Left lung (tissue), 10 donors: ENCODE measurements around the gene FGGY. TPM values are rescaled to one million over a fixed set of nuclear protein-coding genes. Genes with fewer than 3 reads are reported as not detected.

Source experiments
- ATAC-seq: fragments of 200-7000 bp; cut with Tn5 transposase; one replicate; pipeline ENCODE4 v1.9.1; 2020; ENCODE audit warnings: moderate library complexity
- DNase-seq, 4 donors: peaks; one replicate each; pipeline ENCODE4 v3.0.0-alpha.2; 2013 to 2020
- H3K27ac ChIP-seq, 2 donors: fragments of 200-600 bp; sonication (generic) in 1 of 2; one replicate each; pipeline versions ENCODE4 v1.5.0 to v1.8.0; 2020 to 2021
- H3K27me3 ChIP-seq, 2 donors: fragments of 200-600 bp; sonication (generic) in 1 of 2; one replicate each; pipeline versions ENCODE4 v1.5.0 to v1.8.0; 2020 to 2021
- H3K36me3 ChIP-seq, 2 donors: fragments of 200-600 bp; sonication (generic) in 1 of 2; one replicate each; pipeline versions ENCODE4 v1.5.0 to v1.8.0; 2020 to 2021
- H3K4me1 ChIP-seq, 2 donors: fragments of 200-600 bp; one replicate each; pipeline ENCODE4 v1.8.0; 2021
- H3K4me3 ChIP-seq, 2 donors: fragments of 200-600 bp; sonication (generic) in 1 of 2; one replicate each; pipeline versions ENCODE4 v1.5.0 to v1.8.0; 2020 to 2021; ENCODE audit warnings: mild to moderate bottlenecking in 1 of 2
- H3K9me3 ChIP-seq, 2 donors: fragments of 200-600 bp; sonication (generic) in 1 of 2; one replicate each; pipeline versions ENCODE4 v1.5.0 to v1.8.0; 2020 to 2021
- intact Hi-C, 2 donors: fragments of 100-400 bp; cut with DNase I; formaldehyde crosslinking; loops; one replicate each; pipeline versions ENCODE4 v1.11.2 to v1.14.2; 2022
- polyA plus RNA-seq, 6 donors: library from polyadenylated mRNA; unstranded; fragments of 120-200 nt; gene quantifications; one replicate each; pipeline ENCODE4 v1.2.1, GENCODE V29; 2013; ENCODE audit not compliant: insufficient read length in 6 of 6
- total RNA-seq, 2 donors: library from RNA; stranded (reverse); fragmentation: NEBNext Ultra II Directional; extraction: Animal tissue kit (Norgen Biotek cat#: 25700); gene quantifications; one replicate each; pipeline ENCODE4 v1.2.1, GENCODE V29; 2021
- TF ChIP-seq, protein P1 (sequence below), 2 donors: fragments of 200-600 bp; sonication (generic) in 1 of 2; IDR thresholded peaks; one replicate each; pipeline versions ENCODE4 v1.5.0 to v1.8.0; 2021; ENCODE audit warnings: antibody characterized with exemption in 2 of 2
- donor health status: DM: no; HTN: yes; CAD: no.
- donor health status: DM: no; HTN: no; CAD: no.

Gene FGGY
- total and polyA plus RNA-seq, 8 donors = 13.5 to 22.7 (median 18.4) TPM

GRCh38 chr1:59276439-59276851 is 20.4 kb upstream of the FGGY start:
- H3K9me3 ChIP-seq = no peaks in the 10 kb centered on the region
- intact Hi-C loops = no loop called here
- DNase-seq = no peak
- H3K4me3 ChIP-seq = no peak overlapping the region
- no peaks in the 10 kb centered on the region for H3K36me3 ChIP-seq
- TF ChIP-seq, protein P1, sequence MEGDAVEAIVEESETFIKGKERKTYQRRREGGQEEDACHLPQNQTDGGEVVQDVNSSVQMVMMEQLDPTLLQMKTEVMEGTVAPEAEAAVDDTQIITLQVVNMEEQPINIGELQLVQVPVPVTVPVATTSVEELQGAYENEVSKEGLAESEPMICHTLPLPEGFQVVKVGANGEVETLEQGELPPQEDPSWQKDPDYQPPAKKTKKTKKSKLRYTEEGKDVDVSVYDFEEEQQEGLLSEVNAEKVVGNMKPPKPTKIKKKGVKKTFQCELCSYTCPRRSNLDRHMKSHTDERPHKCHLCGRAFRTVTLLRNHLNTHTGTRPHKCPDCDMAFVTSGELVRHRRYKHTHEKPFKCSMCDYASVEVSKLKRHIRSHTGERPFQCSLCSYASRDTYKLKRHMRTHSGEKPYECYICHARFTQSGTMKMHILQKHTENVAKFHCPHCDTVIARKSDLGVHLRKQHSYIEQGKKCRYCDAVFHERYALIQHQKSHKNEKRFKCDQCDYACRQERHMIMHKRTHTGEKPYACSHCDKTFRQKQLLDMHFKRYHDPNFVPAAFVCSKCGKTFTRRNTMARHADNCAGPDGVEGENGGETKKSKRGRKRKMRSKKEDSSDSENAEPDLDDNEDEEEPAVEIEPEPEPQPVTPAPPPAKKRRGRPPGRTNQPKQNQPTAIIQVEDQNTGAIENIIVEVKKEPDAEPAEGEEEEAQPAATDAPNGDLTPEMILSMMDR (IDR thresholded peaks at IDR 0.05) = no peak
- H3K27me3 ChIP-seq = no peaks in the 10 kb centered on the region
- peaks cover 0 to 11% of the 10 kb centered on the region in 2 donors for H3K4me1 ChIP-seq
- H3K27ac ChIP-seq = no peak overlapping the region
- ATAC-seq = no peak

DNA sequence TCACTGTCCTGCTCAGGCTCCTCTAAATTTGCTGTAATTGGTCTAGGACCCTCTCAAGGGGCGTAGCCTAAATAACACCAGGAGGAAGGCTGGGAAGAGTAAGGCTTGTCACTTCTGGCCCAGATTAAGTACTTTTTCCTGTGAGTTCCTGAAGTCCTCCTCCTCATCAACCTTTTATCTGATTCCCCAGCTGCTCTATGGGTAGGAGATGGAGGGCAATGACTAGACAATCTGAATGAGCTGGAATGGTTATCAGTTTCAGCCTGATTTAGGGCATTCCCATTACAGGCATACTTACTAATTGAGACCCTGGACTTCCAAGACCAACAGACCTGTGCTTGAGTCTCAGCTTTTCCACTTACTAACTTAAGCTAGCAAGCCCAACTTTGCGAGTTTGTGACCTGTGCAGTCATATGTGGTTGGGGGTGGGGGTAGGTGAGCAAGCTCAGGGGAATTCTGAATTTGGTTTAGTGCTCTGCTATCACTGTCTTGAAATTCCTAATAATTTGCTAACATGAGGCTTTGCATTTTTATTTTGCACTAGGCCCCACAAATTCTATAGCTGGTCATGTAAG is 18.0 kb upstream of the FGGY start:
- H3K27ac ChIP-seq = no peak overlapping the region
- no peaks in the 10 kb centered on the region for H3K9me3 ChIP-seq
- TF ChIP-seq, protein P1 (IDR thresholded peaks at IDR 0.05) = no peak
- H3K4me3 ChIP-seq = no peak overlapping the region
- H3K36me3 ChIP-seq = no peaks in the 10 kb centered on the region
- intact Hi-C loops = no loop called here
- DNase-seq (no peak), ATAC-seq (no peak)
- no peaks in the 10 kb centered on the region for H3K27me3 ChIP-seq
- no peaks in the 10 kb centered on the region for H3K4me1 ChIP-seq

DNA sequence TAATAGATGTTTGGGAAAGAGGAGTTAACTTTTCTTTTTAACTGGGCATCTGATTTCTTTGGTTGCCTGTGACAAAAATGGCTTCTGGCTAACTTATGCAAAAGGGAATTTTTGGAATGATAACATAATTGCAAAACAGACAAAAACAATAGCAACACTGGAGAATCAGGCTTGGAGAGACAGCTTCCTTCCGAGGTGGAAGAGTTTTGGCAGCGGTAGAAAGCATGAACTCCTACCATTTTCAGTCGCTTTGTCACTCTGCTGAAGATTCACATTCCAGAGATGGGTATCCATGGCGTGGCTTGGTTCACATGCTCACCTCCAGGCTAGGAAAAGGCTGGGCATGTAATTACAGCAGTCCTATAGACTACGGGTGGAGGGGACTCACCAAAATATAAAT is 17.2 kb upstream of the FGGY start:
- Histone ChIP-seq H3K27ac (no peak overlapping the region), H3K9me3 (no peaks in the 10 kb centered on the region), H3K4me1 (no peaks in the 10 kb centered on the region), H3K27me3 (no peaks in the 10 kb centered on the region), H3K4me3 (no peak overlapping the region), H3K36me3 (no peaks in the 10 kb centered on the region)
- intact Hi-C loops = no loop called here
- TF ChIP-seq, protein P1 (IDR thresholded peaks at IDR 0.05) = no peak
- DNase-seq = no peak
- ATAC-seq = no peak

- H3K9me3 ChIP-seq = no peaks in the 10 kb centered on the region
- H3K27ac ChIP-seq = no peak overlapping the region
- DNase-seq (no peak), ATAC-seq (no peak)
- intact Hi-C loops = no loop called here
- no peaks in the 10 kb centered on the region for H3K36me3 ChIP-seq
- TF ChIP-seq, protein P1 (IDR thresholded peaks at IDR 0.05) = no peak
- H3K4me1 ChIP-seq = no peaks in the 10 kb centered on the region
- no peak overlapping the region for H3K4me3 ChIP-seq
- H3K27me3 ChIP-seq = no peaks in the 10 kb centered on the region
Observed at GRCh38 chr1:59282951-59283350, 13.9 kb upstream of the FGGY start.

DNA sequence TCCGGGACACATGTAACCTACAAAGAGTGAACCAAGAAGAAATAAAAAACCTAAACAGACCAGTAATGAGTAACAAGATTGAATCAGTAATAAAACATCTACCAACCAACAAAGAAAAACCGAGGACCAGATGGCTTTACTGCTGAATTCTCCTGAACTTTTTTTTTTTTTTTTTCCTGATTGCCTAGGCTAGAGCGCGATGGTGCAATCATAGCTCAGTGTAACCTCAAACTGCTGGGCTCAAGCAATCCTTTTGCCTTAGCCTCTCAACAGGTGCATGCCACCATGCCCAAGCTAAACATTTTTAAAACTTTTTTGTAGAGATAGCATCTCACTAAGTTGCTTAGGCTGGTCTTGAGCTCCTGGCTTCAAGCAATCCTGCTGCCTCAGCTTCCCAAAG is 11.2 kb upstream of the FGGY start:
- H3K4me1 ChIP-seq = peaks cover 0 to 11% of the 10 kb centered on the region in 2 donors
- no peak overlapping the region for H3K27ac ChIP-seq
- no peaks in the 10 kb centered on the region for H3K27me3 ChIP-seq
- intact Hi-C loops = no loop called here
- H3K4me3 ChIP-seq = no peak overlapping the region
- H3K36me3 ChIP-seq = no peaks in the 10 kb centered on the region
- no peak for ATAC-seq
- no peaks in the 10 kb centered on the region for H3K9me3 ChIP-seq
- DNase-seq = no peak
- TF ChIP-seq, protein P1 (IDR thresholded peaks at IDR 0.05) = no peak
